Measurements from ENCODE around the gene PF4V1. TPM values are rescaled to one million over a fixed set of nuclear protein-coding genes. Genes with fewer than 3 reads are reported as not detected.

PF4V1 gene, protein sequence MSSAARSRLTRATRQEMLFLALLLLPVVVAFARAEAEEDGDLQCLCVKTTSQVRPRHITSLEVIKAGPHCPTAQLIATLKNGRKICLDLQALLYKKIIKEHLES
- total RNA-seq (2021) (not detected in 2 replicates), Bru-seq, nascent RNA (not detected), BruChase-seq, experiment 1, labeled RNA remaining after a 2-hour chase (not detected), BruChase-seq, experiment 2, labeled RNA remaining after a 6-hour chase (not detected)
- long read RNA-seq = 0 reads

DNA sequence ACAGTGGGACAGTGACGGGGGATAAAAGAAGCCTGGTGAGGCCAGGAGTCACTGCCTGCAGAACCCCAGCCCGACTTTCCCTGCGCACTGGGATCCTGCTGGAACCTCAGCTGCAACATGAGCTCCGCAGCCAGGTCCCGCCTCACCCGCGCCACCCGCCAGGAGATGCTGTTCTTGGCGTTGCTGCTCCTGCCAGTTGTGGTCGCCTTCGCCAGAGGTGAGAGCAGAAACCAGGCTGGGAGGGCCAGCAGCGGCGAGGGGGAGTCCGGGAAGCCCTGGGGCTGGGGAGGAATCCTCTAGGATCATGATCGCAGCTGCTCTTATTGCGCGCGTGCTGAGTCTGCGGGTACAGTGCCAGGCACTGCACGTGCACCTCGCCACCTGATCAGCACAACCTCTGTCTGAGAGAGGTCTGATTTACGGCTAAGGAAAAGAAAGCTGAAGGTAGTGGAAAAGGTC lies at the start of gene PF4V1:
Gene PF4V1 (plus strand): TSS at position 51 of the 459 bp plus-strand sequence. CDS start 67 bp downstream, at position 118.
- H3K9me3 ChIP-seq (ENCODE audit: insufficient read depth, low read depth) = no peaks in the 10 kb centered on the region
- no peaks in the 10 kb centered on the region for H3K9me2 ChIP-seq (ENCODE audit: insufficient read depth)
- POLR2A ChIA-PET (ENCODE audit: unreplicated experiment) = no interaction called here
- TF ChIP-seq, protein P1, sequence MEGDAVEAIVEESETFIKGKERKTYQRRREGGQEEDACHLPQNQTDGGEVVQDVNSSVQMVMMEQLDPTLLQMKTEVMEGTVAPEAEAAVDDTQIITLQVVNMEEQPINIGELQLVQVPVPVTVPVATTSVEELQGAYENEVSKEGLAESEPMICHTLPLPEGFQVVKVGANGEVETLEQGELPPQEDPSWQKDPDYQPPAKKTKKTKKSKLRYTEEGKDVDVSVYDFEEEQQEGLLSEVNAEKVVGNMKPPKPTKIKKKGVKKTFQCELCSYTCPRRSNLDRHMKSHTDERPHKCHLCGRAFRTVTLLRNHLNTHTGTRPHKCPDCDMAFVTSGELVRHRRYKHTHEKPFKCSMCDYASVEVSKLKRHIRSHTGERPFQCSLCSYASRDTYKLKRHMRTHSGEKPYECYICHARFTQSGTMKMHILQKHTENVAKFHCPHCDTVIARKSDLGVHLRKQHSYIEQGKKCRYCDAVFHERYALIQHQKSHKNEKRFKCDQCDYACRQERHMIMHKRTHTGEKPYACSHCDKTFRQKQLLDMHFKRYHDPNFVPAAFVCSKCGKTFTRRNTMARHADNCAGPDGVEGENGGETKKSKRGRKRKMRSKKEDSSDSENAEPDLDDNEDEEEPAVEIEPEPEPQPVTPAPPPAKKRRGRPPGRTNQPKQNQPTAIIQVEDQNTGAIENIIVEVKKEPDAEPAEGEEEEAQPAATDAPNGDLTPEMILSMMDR (conservative IDR thresholded peaks at IDR 0.05) = no peak
- TF ChIP-seq EZH2 (IDR thresholded peaks at IDR 0.05; ENCODE audit: low read depth) = no peak
- H3F3A ChIP-seq (ENCODE audit: insufficient read depth, low read depth) = no peaks in the 10 kb centered on the region
- H2AFZ ChIP-seq = no peak within 1 kb of the TSS
- H3K4me2 ChIP-seq = no peak within 1 kb of the TSS
- no peaks in the 10 kb centered on the region for H3K79me2 ChIP-seq (ENCODE audit: low read depth)
- H3K27me3 ChIP-seq (ENCODE audit: insufficient read depth, low read depth) = no peaks in the 10 kb centered on the region
- CTCF ChIA-PET = no interaction called here
- intact Hi-C loops (cut with micrococcal nuclease; ENCODE audit: unreplicated experiment) = no loop called here
- H4K20me1 ChIP-seq (ENCODE audit: insufficient read depth) = no peaks in the 10 kb centered on the region
- no TSS peak for BruUV-seq (replicated peaks)
- H3K4me3 ChIP-seq = no peak within 1 kb of the TSS
- no peak within 1 kb of the TSS for H3K27ac ChIP-seq
- H3K36me3 ChIP-seq (ENCODE audit: low read depth) = no peaks in the 10 kb centered on the region
- no peak for DNase-seq
- no peaks in the 10 kb centered on the region for H3K4me1 ChIP-seq (replicated peaks; ENCODE audit: insufficient read depth)

DNA sequence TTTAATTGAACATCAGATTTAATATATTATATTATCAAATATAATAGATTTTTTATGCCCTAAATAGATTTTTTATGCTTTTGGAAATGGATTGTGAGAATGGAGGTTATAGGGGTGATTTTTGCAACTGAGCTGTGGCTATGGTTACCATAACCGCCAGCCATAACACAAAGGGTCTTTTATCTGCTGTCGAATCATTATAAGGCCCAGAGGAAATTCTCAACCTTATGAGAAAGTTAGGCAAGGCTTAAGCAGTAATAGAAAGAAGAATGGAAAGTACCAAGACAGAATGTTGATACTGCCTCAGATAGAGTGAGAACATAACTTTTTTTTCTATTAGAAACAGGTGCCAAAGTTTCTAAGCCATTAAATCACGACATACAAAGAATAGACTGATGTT lies 42.9 kb upstream of the PF4V1 start:
- no peak for DNase-seq
- BruUV-seq (replicated peaks) = no TSS peak
- Histone ChIP-seq H3K27ac (no peak overlapping the region), H4K20me1 (ENCODE audit: insufficient read depth) (no peaks in the 10 kb centered on the region), H3K4me2 (no peak overlapping the region), H3F3A (ENCODE audit: insufficient read depth, low read depth) (no peaks in the 10 kb centered on the region), H2AFZ (no peak overlapping the region), H3K9me2 (ENCODE audit: insufficient read depth) (no peaks in the 10 kb centered on the region), H3K79me2 (ENCODE audit: low read depth) (no peaks in the 10 kb centered on the region), H3K36me3 (ENCODE audit: low read depth) (no peaks in the 10 kb centered on the region), H3K27me3 (ENCODE audit: insufficient read depth, low read depth) (no peaks in the 10 kb centered on the region), H3K4me3 (no peak overlapping the region), H3K9me3 (ENCODE audit: insufficient read depth, low read depth) (no peaks in the 10 kb centered on the region), H3K4me1 (replicated peaks; ENCODE audit: insufficient read depth) (no peaks in the 10 kb centered on the region)
- POLR2A ChIA-PET (ENCODE audit: unreplicated experiment) = no interaction called here
- TF ChIP-seq, protein P1 (conservative IDR thresholded peaks at IDR 0.05) = no peak
- no peak for TF ChIP-seq EZH2 (IDR thresholded peaks at IDR 0.05; ENCODE audit: low read depth)
- CTCF ChIA-PET = no interaction called here
- intact Hi-C loops (cut with micrococcal nuclease; ENCODE audit: unreplicated experiment) = no loop called here

DNA sequence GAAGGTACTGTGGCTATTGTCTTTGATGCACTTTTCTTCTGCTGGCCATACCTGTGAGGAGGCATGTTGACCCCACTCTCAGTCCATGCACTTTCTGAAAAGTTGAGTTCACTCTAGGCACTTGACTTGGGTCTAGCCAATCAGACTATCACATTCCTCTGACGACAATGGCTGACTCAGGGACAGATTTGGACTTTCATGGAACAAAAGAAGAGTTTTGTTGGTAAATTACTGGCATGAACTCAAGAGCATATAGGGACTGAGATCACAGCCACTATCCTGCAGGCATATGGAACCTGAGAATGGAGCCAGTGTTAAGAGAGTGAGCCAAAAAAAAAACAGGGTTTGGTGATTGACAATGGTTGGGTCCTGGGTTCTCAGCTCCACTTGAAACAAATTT lies 41.3 kb upstream of the PF4V1 start:
- H3K36me3 ChIP-seq (ENCODE audit: low read depth) = no peaks in the 10 kb centered on the region
- ChIA-PET CTCF (no interaction called here), POLR2A (ENCODE audit: unreplicated experiment) (no interaction called here)
- no peaks in the 10 kb centered on the region for H3K27me3 ChIP-seq (ENCODE audit: insufficient read depth, low read depth)
- peaks cover under 1% of the 10 kb centered on the region; the same call in 1 of the 2 replicates for H3K4me1 ChIP-seq (replicated peaks; ENCODE audit: insufficient read depth)
- no TSS peak for BruUV-seq (replicated peaks)
- no peaks in the 10 kb centered on the region for H3K79me2 ChIP-seq (ENCODE audit: low read depth)
- H3K9me3 ChIP-seq (ENCODE audit: insufficient read depth, low read depth) = no peaks in the 10 kb centered on the region
- no peaks in the 10 kb centered on the region for H3F3A ChIP-seq (ENCODE audit: insufficient read depth, low read depth)
- H4K20me1 ChIP-seq (ENCODE audit: insufficient read depth) = no peaks in the 10 kb centered on the region
- intact Hi-C loops (cut with micrococcal nuclease; ENCODE audit: unreplicated experiment) = no loop called here
- no peak overlapping the region for H3K27ac ChIP-seq
- TF ChIP-seq EZH2 (IDR thresholded peaks at IDR 0.05; ENCODE audit: low read depth) = no peak
- TF ChIP-seq, protein P1 (conservative IDR thresholded peaks at IDR 0.05) = no peak
- H3K4me3 ChIP-seq = no peak overlapping the region
- H3K4me2 ChIP-seq = no peak overlapping the region
- no peaks in the 10 kb centered on the region for H3K9me2 ChIP-seq (ENCODE audit: insufficient read depth)
- DNase-seq = no peak
- H2AFZ ChIP-seq = no peak overlapping the region

All from PC-9 (cell line).